GM21576 (cell line): ENCODE data around the gene RNGTT.

Experiments
- ATAC-seq: cut with Tn5 transposase; IDR thresholded peaks from one replicate; pipeline ENCODE4 v1.9.1; 2021; ENCODE audit warnings: mild to moderate bottlenecking, moderate library complexity; ENCODE audit not compliant: unreplicated experiment

The RNGTT gene

DNA sequence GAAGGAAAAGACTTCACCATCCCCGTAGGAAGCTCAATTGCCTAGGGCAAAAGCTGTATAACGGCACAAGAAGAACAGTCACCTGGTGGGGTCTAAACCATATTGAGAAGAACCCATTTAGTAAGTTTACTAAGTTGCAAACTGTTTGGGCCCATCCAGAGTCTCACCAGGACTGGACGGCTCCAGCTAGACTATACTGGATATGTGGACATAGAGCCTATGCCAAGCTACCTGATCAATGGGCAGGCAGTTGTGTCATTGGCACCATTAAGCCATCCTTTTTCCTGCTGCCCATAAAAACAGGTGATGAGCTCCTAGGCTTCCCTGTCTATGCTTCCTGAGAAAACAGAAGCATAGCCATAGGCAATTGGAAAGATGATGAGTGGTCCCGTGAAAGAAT lies 293.9 kb downstream of the RNGTT start:
- ATAC-seq: no peak

DNA sequence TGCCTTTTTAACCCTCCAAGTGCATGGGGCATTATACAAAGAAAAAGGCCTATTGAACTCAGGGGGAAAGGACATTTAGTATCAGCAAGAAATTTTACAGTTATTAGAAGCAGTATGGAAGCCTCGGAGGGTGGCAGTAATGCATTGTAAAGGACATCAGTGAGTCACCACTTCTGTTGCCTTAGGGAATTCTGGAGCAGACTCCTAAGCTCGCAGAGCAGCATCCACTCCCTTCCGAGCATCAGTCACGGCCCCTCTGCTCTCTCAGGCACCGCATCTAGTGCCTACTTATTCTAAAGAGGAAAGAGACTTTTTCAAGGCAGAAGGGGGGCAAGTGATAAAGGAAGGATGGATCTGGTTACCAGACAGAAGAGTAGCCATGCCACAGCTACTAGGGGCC lies 296.5 kb downstream of the RNGTT start:
- no peak for ATAC-seq

DNA sequence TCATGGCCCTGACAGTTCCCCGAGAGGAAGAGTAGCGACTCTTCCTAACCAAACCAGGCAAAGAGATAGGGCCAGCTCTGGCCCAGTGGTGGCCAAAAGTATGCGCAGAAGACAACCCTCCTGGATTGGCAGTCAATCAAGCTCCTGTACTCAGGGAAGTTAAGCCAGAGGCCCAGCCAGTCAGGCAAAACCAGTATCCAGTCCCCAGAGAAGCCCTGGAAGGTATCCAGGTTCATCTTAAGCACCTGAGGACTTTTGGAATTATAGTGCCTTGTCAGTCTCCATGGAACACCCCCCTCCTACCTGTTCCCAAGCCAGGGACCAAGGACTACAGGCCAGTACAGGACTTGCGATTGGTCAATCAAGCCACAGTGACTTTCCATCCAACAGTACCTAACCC lies 298.3 kb downstream of the RNGTT start:
- no peak for ATAC-seq

DNA sequence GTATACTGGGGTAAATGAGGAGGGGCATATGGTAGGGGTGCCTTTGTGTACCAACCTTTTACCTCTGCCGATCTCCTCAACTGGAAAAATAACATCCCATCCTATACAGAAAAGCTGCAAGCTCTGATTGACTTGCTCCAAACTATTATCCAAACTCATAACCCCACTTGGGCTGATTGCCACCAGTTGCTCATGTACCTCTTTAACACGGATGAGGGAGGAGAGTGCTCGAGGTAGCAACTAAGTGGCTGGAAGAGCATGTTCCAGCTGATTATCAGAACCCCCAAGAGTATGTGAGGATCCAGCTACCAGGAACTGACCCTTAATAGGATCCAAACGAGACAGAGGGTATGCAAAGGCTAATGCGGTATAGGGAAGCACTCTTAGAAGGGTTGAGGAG lies 299.6 kb downstream of the RNGTT start:
- ATAC-seq: no peak

DNA sequence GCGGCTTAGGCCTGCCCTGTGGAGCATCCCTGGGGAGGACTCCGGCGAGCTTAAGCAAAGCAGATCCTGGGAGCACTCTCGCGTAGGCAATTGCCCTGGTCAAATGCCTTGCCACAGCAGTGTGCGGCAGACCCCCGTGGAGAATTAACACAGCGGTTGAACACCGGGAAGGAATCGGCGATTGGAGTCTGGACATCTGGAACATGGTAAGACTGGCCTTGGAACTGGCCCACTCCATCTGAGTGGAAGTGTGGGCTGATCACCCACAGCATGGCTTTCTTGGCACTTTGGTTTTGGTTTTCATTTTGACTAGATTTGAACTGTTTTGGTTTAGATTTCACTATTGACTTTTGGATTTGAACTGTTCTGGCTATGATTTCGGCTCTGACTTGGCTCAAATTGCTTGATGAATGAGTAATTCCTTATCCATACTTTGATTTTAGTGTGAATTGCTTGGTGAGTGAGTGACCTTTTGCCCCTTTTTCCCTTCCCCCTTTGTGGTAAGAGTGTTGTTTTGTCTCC lies 300.7 kb downstream of the RNGTT start:
- ATAC-seq: no peak

DNA sequence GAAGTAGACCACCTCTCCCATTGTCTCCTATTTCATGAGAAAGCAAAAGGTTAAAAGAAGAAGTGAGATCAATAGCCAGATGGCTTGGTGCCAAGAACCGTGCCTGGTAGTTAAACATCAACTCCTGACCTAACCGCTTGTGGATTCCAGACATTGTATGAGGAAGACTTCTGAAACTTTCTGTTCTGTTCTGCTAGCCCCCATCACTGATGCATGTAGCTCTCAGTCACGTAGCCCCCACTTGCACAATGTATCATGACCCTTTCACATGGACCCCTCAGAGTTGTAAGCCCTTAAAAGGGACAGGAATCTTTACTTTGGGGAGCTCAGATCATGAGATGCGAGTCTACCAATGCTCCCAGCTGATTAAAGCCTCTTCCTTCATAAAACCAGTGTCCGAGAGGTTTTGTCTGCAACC lies 301.2 kb downstream of the RNGTT start:
- peak; percentile 69 for ATAC-seq

DNA sequence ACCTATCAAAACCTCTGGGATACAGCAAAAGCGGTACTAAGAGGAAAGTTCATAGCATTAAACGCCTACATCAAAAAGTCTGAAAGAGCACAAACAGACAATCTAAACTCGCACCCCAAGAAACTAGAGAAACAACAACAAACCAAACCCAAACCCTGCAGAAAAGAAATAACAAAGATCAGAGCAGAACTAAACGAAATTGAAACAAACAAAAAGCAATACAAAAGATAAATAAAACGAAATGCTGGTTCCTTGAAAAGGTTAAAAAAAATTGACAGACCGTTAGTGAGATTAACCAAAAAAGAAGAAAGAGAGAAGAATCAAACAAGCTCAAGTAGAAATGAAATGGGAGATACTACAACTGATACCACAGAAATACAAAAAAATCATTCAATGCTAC lies 302.3 kb downstream of the RNGTT start:
- no peak for ATAC-seq

DNA sequence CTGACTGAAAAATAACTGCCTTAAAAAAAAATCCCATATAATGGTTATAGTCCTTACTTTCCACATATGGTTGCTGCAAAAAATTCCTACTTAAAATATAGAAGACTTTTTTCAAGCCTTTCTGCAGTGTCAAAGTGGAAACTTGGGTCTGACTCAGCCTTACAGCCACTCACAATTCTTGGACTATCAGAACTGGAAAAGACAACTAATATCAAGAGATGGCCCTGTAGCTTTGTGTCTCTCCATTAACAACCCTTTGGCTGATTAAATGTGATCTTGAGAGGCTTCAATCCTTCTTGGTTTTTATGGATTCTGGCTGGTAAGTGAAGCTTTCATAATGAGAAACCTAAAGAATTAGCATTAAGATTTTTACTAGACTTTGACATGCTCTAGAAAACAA lies 307.8 kb downstream of the RNGTT start:
- no peak for ATAC-seq

DNA sequence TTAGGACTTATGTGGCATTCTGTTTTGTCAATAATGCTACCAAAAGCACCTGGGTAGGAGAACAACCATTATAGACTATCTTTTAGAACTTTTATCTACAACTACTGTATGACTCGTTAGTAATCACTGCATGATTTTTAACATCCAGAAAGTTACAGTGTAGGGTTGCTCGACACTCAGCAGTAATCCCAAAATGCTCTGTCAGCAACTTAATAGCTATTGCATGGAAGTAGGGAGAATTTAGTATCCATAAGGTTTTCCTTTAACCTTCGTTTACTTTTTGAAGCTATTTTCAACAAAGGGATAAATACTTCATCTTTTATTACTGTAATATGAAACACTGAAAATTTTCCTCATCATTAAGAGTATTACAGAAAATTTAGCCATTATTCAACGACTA lies 309.5 kb downstream of the RNGTT start:
- no peak for ATAC-seq

DNA sequence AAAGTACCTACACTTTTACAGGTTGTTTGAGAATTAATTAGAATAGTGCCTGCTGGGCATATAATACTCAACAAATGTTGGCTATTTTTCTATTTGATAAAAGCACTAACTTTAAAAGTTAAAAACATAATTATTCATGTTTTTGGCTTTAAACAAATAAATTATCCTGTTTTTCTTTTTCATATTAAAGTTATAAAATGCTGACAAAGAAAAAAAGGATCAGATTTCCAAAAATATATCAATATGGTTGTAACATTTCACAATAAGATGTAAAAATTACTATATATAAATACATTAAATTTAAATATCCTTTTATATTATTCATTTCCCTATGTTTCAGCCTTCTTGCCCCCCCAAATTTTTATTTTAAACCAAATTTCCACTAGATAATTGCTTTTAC lies 312.0 kb downstream of the RNGTT start:
- ATAC-seq: no peak

DNA sequence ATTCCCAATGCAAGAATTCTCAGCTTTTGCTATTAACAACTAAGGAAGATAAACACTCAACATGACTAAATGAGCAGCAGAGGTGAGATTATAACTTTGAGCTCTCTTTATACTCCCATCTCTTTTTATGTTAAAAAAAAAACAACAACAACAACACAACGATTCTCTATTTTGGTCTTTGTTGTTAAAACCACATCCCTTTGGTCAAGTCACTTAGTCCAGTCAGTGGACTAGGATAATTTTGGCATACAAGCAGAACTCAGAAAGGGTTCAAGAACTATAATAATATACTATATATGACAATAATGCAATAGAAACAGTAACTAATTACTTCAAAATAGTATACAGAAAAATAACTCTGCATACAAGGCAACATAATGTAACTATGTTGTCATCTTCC lies 312.4 kb downstream of the RNGTT start:
- ATAC-seq: peak; percentile 9

DNA sequence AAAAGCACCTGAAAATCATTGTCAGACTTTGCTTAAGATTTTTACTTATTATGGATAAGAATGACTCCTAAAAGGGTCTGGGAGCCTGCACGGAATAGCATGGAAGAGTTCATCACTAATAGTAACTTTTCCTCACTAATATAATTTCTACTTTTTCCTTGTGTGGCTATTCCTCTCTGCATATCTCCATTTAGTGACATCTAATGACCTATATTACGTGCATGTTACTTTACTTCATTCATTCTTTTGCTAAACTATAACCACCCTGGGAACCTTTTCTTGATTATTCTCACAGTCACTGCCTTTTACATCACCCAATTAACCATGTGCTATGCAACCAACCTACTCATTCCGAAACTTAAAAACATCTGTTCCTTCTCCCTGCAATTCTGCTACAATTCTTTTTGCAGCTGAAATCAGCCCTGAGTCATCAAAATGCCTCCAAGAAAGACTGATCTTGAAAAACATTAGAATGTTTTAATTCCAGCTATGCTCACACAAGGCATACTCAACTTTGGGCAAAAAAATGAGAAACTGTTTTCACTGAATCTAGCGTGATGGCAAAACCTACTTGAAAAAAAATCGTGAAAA lies 313.3 kb downstream of the RNGTT start:
- ATAC-seq: peak; percentile 95

DNA sequence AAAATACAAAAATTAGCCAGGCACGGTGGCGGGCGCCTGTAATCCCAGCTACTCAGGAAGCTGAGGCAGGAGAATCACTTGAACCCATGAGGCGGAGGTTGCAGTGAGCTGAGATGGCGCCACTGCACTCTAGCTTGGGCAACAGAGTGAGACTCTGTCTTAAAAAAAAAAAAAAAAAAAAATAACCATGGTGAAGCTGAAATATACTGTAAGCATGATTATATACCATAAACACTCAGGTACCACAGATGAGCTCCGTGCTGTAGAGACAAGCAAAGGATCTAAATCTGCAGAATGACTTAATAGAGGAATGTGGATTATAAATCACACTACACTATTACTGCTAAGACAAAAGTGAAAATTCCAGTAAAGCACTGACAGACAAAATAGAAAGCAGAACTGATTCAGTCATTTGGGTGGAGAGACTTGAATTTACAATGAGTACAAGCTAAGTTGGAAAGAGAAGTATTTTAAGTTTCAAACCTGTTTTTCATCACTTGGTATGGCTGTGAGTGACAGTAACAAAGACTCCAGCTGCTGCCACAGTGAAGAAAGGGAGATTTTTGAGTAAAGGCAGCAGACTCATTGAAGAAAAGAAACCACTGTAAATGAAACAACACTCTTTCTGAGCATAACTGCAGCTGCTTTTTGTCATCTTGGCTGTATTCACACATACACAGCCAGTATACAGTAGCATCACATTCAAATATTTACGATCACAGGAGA lies 322.1 kb downstream of the RNGTT start:
- peak; percentile 97 for ATAC-seq

DNA sequence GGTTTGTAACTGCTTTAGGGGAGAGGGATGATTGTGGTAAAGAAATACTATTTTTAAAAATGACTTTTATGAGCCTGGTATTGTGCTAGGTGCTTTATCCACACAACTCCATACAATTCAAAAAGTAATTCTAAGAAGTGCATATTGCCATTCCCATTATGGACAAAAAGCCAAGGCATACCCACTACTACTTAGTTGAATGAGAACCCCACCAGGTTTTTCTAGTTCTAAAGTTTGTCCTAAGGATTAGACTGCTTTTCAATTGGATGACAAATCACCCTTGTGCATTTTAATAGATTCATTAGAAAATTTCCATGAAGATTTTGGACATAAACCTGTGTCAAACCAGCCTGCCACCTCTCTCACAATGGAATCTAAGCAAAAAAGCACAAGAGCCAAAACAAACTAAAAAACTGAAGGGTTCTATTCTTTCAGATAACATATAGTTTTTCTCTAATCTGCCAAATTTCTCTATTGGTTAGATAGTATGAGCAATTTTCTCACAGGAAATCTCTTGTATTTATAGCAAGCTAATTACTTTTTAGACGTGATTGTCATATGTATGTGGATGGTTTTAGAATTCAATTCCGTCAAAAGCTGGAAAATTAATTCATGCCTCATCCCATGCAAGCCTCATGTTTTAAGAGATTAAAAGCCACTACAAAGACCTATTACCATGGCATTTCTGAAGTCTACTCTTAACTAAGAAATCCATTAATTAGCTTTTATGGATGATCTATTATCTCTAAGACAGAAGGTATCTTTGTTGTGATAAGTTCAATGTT lies 325.5 kb downstream of the RNGTT start:
- no peak for ATAC-seq

DNA sequence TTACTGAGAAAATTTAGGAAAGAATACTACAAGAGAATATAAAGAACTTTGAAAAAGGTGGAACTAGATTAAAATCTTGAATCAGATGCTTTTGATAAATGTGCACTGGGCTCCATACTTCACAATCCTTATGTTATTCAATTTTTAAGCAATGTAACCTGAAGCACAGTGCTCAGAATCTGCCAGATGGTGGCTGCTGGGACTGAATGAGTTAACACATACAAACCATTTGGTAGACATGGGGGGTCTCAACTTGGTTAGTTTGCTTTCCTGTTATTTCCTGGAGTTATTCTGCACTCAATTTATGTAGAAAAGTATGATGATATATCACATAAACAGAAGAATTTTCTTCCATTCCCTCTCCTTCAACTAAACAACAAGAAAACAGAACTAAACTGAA lies 326.5 kb downstream of the RNGTT start:
- no peak for ATAC-seq

DNA sequence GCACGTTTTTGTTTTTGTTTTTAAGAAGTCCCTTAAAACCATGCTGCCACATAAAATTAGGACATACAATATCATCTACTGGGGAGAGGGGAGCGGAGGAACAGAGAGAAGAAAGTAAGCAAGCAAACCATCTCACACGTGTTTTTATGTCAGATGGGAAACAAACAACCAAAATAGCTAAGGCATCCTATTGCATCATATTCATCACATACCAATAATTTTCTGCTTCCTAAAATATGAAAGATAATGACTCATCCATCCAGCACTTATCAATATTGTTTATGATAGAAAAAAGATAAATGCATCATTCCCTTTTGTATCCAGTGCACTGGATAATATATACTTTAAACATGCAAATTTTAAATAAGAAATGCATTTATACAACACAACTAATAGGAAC lies 329.6 kb downstream of the RNGTT start:
- ATAC-seq: no peak

DNA sequence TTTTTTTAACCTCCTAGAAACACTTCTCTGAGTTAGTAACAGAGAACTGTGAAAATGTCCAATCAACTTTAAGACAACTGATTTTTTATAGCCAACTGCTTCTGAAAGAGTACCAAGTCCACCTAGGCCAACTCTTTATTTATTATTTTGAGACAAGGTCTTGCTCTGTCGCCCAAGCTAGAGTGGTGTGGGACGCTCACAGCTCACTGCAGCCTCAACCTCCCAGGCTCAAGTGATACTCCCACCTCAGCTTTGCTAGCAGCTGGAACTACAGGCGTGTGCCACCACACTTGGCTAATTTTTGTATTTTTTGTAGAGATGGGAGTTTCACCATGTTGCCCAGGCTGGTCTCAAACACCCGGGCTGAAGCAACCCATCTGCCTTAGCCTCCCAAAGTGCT lies 331.6 kb downstream of the RNGTT start:
- ATAC-seq: no peak

DNA sequence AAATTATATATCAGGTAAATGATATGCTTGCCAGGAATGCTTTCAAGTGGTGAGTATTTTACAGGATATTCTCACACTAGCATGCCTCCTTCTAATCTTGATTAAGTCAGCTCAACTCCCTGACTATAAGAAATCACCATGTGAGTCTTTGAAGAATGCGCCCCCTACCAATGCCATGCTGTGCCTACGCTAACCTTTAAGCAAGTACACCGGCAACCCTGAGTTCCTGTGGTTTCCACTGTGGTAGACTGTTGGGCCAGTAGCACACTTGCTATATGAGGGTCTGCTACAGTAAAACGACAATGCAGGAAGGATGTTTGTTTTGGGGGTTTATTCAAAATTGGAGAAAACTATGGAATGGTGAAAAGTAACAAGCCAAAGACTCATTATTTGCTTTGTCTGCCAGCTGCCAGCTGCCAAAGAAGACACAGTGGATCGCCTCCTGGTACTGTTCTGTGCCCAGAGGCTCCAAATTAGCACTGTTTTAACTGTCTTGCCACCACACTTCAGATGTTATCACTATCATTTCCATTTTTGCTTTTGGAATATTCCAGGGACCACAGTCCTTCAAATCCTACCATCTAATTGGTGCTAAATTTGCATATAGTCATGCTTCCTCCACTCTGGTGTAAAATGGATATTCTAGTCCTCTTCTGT lies 333.5 kb downstream of the RNGTT start:
- no peak for ATAC-seq

DNA sequence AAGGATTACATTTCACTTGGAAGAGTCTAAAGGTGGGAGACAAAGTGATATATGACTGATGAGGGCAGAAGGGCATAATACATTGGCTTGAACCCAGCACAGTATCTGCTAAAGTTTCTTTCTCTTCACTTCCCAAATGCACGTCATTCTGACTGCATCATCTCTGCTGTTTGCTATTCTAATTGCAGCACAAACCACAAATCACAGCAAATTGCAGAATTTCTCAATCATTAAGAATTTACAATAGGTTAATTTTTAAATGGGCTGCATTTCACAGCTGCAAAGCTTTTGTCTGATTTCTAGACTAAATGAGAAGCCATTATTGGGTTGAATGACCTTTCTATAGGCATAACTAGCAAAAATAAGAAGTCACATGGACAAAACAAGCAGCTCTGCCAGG lies 337.0 kb downstream of the RNGTT start:
- no peak for ATAC-seq

DNA sequence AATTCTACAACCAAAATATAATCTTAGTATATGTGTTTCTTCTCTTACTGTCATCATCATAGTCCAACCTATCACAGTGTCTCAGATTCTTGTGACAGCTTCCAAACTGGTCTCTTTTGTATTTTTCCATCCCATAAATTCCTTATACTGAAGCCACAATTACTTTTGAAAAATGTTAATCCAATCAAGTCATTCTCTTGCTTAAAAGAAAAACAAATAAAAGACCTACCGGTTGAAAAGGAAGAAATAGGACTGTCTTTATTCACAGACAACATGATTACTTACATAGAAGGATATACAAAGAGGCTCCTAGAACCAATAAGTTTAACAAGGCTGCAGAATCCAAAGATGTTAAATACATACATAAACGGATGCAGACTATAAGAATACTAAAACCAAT lies 339.9 kb downstream of the RNGTT start:
- no peak for ATAC-seq

DNA sequence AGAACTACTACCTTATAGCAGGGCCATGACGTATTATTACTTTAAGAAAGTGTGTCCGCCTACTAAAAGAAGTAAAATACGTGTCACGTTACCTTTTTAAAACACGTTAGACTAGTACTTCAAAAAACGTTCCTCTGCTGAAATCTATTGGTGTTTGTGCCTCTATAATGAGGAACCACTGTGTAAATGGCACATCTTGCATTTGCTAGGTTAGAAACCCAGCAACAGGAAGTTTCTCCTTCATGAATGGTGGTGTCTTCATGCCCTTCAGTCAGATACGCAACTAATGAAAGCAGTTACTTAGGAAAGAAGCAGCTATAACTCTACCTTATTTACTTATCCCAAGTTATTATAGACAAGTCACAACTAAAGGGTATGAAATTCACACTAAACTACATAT lies 343.5 kb downstream of the RNGTT start:
- no peak for ATAC-seq
